Measurements from ENCODE around the gene DDX41.
A peak's percentile ranks its signal among the peaks of the same experiment; 100 is the strongest.
"Not testable (repeated sequence)": the region's sequence is repeated elsewhere in the genome, so short reads cannot be mapped to it uniquely, and the experiment has no call there.

DDX41 gene

DNA sequence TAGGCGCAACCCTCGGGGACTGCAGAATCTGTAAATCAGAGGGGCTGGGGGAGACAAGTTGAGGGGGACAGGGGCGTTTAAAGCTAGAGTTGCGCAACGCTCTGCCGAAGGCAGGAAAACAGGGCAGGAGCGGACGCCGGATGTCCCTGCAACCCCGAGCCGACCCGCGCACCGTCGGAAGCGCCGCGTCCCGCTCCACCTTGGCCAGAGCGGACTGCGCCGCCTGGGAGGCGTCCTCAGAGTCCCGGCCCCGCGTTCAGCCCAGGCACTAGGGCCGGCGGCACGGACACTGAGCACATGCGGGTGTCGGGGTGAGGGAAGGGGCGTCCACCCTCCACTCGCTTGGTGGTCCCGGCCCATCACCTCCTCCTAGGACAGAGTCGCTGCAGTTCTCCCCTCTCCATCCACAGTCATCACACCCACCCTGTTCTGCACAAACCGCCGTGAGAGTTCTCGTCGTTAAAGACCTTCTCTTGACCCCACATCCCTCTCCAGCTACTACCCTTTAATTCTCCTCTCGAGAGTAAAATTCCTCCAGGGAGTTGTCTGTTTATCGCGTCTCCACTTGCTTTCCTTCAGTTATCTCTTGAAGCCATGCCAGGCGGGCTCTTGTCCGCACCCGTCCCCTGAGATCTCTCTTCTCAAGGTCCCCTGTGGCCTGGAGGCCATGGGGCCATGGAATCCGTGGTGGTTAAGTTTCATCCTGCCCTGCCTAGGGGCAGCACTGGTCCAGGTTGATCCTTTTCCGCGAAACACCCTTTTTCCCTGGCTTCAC lies 18.6 kb downstream of the DDX41 start:
- no peak for DNase-seq (ENCODE audit: low read depth in 2 of 2)

DNA sequence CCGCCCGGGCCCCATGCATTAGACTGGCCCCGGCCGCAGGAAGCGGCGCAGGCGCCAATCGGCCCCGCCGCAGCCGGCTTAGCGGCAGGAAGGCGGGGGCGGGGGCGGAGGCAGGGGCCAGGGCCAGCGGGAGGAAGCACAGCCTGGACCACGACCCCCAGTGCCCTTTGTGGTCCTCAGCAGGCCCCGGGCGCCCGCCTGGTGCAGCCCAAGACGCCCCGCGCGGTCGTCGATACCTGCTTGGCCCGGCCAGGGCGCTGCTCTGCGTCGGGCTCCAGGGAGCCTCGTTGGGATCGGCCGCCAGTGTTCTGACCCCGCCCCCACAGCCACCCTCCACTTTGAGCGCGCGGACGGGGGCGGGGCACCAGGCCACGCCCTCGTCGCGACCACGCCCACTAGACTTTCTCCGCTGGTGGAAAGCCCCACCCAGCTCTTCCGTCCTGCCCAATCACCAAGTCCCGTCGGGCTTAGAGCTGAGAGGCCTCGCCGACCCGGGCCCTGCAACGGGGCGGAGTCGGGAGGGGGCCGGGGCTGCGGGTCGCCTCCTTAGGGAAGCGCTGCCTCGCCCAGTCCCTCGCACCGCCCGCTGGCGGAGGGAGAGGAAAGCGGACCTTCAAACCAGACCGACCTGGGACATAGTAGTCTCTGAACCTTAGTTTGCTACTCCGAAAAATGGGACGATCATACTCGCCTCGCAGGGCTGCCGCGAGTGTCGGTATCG lies 19.3 kb downstream of the DDX41 start, which contains the start of gene PDLIM7:
Gene PDLIM7, minus strand, starts transcription at position 313 of the 721 bp plus-strand sequence. CDS start 1,092 bp downstream, outside the sequence.
- peak; percentile 89 to 96 for DNase-seq (ENCODE audit: low read depth in 2 of 2)

DNA sequence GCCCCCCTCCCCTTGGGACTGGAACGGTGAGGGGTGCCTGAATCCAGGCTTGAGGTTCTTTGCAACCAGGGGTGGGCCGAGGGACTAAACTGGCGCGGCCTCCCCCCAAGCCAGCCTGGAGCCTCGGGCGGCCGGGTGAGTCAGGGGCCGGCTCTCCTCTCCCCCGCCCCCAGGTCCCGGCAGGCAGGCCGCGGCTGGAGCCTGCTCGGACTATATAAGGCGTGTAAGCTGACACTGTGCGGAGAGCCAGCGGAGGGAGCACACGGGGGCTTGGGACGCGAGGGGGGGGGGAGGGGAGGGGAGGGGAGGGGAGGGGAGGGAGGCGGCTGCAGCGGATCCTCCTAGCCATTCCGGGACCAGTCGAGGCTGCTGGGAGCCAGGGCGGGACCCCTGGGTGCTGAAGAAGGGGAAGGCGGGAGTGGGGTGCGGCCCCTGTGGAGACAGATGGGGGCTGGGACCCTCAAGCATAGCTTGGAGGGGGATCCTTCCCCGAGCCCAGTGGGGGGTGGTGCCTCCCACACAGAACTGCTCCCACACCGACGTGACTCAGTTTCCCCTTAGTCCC lies 20.0 kb downstream of the DDX41 start:
- no peak for DNase-seq (ENCODE audit: low read depth in 2 of 2)

DNA sequence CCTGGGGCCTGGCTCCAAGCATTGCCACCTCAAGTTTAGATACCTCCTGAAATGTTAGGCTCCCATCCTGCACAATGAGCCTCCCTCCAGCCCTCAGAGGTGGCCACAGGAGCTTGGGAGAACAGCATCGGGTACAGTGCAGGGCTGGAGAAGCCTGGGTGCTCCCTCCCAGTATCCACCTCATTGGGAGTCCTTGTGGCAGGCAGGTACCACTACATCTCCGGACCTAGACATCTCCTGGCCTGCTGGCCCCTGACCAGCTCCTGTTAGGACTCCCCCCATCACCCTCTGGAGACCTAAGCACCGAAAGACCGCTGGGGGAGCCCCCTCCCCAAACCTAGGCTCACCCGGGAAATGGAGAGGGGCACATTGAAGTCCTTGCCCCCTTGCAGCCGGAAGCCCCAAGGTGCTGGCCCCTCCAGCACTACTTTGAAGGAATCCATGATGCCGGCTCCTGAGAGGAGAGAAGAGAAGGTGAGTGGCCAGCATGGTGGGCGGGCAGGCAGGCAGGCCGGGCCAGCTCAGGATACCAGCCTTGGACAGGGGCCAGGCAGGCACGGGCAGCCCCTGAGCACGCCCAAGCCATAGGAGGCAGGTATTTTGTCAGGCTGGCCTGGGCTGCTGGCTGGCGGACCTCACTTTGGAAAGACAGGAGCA lies 20.6 kb downstream of the DDX41 start:
- no peak for DNase-seq (ENCODE audit: low read depth in 2 of 2)

DNA sequence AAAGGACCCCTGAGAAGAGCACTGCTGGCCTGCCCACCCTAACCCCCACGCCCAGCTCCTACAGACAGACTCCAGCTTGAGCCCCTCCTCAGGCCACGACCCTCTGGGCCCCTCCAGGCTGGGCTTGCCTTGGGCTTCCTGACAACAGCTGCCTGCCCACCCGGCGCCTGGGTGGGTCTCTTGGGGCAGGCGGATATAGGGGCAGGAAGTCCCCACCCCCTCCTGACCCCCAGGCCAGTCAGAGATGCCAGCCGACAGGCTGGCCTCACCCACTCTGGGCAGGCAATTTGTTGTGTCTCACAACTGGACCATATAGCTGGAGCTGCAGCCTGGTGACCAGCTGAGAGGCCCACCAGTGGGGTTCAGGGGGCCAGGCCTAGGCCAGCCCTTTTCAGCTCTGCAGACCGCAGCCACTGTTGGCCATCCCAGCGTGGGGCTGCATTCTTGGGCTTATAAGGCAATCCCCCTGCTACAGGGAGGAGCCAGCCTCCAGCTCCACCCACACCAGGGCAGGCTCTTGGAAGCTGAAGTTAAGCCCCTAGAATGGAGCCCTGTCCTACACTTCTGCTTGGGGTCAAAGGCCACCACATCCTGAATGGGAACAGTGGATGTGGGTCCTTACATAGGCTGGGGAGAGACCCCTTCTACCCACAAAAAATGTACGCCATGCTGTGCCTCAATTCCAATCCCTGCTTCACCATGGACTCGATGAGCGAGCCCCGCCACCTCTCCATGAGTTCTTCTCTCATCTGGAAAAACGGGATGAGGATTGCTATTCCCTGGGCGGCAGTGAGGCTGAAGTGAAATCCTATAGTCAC lies 21.3 kb downstream of the DDX41 start:
- DNase-seq (ENCODE audit: low read depth in 2 of 2), result no peak

DNA sequence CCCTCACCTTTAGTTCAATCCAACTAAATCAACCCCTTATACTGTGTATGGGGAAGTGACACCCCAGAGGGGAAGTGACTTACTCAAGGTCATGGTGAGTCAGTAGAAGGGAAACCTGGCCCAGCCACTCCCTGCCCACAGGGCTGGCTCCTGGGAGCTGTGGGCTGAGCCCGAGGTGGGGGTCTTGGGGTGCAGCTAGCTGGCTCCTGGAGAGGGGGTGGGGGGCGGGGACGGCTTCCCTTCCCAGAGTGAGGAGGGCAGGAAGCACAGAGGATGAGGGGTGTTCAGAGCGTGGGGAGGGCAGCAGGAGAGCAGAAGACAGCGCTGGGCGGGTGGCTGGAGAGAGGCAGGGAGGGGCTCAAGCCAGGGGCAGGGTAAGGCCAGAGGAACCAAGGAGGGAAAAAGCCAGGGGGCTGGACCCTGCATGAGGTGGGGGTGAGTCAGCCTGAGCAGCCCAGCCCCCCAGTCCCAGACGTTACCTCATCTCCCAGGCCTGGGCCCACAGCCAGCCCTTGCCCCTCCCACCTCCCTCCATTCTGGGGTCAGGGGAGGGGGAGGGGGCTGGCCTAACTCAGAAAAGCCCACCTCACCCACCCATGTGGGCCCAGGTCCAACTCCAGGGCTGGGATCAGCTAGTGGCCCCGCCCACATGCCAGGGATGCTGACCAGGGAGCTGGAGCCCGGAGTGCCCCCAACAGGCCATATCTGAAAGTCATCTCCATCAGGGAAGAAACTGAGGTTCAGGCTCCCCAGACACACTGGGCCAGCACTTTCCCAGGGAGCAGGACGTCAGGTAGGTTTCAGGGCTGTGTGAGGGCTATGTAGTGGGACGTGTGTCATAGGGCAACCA lies 22.2 kb downstream of the DDX41 start:
- no peak for DNase-seq (ENCODE audit: low read depth in 2 of 2)

DNA sequence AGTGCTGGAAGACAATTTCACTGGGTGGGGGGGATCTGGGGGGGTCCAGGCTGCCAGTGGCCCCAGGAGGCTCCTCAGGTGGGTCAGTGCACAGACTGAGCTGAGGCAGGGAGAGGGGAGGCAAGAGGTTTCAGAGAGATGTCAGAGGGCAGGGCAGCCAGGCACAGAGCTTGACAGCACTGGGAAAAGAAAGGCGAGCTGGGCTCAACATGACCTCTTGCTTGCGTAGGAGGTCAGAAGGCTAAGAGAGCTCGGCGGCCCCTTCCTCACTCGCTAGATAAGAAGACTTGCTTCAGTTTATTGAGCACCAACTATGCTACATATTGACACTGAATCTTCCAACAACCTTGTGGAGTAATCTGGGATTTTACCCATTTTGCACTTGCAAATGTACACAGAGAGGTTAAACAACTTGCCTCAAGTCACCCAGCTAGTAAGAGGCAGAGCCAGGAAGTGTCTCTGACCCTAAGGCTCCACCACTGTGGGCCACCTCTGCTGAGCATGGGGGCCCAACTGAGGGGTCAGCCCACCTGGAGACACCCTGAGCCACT lies 22.9 kb downstream of the DDX41 start:
- no peak for DNase-seq (ENCODE audit: low read depth in 2 of 2)

DNA sequence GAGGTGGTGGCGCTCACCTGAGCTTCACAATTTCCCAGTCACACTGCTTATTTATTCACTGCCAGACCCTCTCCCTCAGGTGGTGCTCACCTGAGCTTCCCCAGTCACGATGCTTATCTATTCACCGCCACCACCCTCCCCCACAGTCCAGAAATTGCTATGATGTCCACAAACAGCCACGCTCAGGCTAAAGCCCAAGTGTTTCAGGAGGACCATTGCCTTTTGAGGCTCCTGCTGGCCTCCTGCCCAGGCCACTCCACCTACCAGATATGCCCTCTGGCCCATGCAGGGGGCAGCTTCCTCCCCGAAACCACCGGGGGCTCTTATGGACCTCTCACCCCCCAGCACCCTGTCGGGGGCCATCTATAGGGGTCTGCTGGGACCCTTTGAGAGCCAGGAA lies 23.9 kb downstream of the DDX41 start:
- no peak for DNase-seq (ENCODE audit: low read depth in 2 of 2)

DNA sequence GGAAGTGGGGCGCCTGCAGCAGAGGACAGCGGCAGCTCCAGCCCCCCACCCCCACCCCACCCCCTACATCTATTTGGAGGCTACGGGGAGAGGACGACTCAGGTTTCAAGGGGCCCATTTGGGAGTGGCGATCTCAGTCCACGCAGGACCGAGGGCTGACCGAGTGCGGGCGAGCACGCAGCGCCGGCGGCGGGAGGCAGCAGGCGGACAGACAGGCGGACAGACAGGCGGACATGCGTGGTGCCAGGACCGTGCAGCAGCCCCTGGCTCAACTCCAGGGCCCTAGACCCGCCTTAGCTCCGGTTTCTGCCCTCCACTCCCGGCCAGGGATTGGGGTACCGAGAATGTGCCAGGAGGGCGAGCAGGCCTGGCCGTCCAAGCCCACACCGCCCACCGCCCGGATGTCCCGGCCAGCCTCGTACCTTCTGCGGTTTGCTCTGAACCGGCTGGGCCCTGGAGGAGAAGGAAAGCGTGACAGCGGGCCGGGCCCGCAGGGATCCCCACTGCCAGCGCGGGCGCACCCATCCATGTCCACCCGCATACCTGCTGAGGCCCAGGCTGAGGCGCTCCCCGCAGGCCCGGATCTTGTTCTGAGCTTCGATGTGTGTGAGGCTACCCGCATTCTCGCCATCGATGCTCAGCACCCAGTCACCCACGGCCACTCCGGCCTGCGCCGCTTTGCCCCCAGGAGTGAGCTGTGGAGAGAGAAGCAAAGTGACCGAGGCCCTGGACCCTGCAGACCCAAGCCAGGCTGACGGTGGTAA lies 24.6 kb downstream of the DDX41 start:
- no peak for DNase-seq (ENCODE audit: low read depth in 2 of 2)

DNA sequence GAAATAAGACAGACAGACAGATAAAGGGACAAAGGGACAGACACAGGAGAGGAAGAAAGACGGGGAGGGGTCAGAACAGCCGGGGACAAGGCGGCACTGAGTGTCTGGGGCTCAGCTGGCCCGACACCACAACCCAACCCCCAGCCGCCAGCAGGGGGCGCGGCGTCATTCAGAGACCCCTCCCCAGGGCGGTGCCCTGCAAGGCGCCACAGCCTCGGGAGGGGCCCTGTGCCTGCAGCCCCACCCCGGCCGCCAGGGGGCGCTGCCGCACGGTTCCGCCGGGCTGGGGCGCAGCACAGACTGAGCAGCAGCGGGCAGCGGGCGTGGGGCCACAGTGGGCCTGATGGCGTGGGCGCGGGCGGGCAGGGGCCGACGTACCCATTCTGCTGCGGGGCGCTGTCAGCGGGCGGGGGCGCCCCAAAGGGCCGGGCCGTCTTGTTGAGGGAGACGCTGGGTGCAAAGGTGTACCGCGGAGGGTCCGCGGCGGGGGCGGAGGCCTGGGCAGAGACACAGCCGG lies 25.3 kb downstream of the DDX41 start:
- DNase-seq (ENCODE audit: low read depth in 2 of 2), result peak in 1 of 2 donors; percentile 36

DNA sequence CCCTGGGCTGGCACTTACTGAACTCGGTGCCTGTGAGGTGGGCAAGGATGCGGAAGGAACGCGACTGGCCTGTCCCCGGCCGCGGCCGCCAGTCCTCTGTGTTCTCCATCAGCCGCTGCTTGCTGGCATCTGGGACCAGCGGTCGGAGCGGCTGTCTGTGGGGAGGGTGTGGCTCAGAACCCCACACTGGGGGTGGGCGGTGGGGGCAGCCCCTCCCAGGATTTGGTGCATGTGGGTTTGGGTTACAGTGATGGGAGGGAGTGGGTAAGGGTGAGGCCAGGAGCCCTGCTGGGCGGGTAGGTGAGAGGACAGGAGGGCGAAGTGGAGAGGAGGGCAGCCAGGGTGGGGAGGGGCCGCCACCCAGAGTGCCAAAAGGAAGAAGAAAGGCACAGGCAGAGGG lies 25.8 kb downstream of the DDX41 start:
- no peak for DNase-seq (ENCODE audit: low read depth in 2 of 2)

DNA sequence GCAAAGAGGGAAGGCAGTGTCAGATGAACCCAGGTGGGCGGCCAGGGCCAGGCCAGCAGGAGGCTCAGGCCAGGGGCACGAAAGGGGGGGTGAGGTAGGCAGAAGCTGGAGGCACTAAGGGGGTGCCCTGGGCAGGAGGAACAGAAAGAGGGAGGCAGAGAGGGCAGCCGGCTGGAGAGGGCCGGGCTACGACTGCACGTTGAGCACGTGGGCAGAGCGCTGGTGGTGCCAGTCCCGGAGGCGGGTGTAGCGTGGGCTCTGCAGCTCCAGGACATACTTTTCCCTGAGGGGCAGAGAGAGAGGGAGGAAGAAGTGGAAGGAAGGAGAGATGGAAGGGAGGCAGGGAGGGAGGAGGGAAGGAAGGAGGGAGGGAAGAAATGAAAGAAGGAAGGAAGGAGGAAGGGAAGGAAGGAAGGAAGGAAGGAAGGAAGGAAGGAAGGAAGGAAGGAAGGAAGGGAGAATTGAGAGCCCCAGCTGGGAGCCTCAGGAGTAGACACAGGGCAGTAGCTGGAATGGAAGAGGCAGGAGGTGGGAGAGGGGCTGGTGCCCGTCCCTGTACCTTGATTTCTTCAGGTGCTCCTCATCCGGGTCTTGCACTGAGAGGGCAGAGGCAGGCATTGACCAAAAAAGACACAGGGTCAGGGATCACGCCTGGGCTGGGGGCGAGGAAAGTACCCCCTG lies 26.3 kb downstream of the DDX41 start:
- no peak for DNase-seq (ENCODE audit: low read depth in 2 of 2)

DNA sequence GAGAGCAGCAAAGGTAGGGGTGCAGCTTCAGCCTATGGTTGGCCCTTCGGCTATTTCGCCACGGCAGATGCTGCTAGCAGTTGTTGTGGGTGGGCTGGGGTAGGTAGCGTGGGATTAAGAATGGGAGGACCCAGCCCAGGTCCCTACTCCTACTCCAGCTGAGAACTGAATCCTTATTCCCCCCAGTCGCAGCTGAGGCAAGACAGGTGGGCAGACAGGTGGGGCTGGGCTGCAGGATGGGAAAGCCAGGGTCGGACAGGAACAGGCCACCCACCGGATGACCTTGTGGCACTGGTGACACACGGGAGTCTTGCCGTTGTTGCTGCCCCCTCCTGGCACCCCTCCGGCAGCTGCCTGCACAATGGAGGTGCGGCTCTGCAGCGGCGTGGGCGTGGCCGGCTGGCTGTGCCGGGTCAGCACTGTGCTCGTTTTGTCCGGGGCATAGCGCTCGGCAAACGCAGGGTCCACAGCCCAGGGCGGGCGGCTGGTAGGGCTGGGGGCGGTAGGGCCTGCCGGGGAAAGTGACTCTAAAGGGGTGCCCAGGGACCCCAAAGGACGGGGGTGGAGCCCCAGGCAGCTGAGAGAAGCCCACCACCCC lies 27.5 kb downstream of the DDX41 start:
- no peak for DNase-seq (ENCODE audit: low read depth in 2 of 2)

DNA sequence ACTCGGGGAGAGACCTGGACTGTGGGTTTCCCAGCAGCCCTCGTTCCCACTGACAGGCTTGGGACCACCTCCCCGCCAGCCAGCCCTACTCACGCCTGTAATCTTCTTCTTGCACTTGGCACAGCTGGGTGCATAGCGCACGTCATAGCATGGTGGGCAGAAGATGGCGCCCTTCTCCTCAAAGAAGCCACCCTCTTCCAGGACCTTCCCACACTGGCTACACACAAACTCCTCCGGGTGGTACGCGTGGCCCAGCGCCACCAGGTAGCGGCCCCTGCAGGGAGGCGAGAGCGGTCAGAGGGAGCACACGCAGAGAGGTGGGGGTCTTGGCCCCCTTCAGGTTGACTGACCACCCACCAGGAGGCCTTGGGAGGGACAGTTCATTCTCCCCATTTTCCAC lies 28.8 kb downstream of the DDX41 start:
- no peak for DNase-seq (ENCODE audit: low read depth in 2 of 2)

DNA sequence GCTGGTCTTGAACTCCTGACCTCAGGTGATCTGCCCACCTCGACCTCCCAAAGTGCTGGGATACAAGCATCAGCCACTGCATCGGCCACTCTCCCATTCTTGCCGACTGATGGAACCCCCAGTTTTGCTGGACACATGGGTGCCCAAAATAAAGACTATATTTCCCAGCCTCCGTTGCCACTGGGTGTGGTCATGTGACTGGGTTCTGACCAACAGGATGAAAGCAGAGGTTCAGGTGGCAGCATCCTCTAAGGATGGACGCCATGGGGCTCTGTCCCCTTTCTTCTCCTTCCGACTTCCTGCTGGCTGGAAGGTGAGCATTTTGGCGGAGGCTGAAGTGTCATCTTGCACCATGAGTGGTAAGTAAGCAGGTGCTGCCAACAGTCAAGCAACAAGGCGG lies 29.6 kb downstream of the DDX41 start:
- no peak for DNase-seq (ENCODE audit: low read depth in 2 of 2)

DNA sequence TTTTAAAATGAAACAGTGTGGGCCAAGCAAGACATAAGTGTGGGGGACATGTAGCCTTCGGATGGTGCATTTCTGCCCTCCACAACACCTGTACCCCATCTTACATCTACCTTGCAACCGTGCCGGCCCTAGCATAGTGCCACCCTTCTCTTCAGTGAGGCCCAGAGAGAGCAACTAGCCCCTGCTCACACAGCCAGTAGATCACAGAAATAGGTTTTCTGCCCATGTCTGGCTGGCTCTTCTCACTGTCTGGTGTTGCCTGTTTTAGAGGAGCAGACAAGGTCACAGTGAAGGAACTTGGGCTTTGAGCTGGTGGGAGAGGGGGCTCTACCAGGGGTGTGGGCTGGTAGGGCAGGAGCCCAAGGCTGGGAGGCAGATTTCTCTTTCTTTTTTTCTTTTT lies 30.5 kb downstream of the DDX41 start:
- no peak for DNase-seq (ENCODE audit: low read depth in 2 of 2)

DNA sequence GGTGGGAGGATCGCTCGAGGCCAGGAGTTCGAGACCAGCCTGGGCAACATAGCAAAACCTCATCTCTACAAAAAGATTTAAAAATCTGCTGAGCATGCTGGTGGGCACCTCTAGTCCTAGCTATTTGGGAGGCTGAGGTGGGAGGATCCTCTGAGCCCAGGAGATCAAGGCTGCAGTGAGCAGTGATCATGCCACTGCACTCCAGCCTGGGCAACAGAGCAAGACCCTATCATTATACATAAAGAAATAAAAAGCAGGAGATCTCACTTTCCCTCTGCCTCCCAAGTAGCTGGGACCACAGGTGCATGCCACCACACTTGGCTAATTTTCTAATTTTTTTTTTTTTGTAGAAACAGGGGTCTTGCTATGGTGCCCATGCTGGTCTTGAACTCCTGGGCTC lies 31.0 kb downstream of the DDX41 start:
- not testable (repeated sequence) for DNase-seq (ENCODE audit: low read depth in 2 of 2)

DNA sequence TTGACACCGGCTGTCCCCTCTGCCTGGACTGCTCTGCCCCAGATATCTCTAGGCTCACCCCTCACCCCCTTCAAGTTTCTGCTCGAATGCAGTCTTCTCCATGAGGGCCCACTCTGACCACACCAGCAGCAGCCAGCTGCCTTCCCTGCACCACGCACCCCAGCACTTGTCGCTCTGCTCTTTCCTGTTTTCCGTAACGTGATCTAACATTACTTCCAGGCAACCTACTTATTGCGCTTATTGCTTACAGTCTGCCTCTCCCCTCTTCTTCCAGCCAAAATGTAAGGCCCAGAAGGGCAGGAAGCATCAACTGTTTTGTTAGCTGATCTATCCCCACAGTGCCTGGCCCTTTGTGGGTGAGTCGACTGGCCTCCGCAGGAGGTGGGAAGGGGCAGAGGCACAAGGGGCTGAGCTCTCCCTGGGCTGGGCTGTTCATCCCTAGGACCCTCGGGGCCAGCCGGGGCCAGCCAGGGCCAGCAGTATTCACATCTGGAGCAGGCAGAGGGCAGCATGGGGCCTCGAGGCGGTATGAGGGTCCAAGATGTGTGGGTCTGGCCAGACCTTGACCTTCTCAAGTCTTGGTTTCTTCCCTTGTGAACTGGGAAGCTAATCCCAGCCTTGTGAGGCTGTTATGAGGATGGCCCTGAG lies 31.7 kb downstream of the DDX41 start:
- DNase-seq (ENCODE audit: low read depth in 2 of 2), result no peak
